Measurements from ENCODE around the gene TRERF1.
"Not testable (repeated sequence)": the region's sequence is repeated elsewhere in the genome, so short reads cannot be mapped to it uniquely, and the experiment has no call there.

TRERF1 gene

DNA sequence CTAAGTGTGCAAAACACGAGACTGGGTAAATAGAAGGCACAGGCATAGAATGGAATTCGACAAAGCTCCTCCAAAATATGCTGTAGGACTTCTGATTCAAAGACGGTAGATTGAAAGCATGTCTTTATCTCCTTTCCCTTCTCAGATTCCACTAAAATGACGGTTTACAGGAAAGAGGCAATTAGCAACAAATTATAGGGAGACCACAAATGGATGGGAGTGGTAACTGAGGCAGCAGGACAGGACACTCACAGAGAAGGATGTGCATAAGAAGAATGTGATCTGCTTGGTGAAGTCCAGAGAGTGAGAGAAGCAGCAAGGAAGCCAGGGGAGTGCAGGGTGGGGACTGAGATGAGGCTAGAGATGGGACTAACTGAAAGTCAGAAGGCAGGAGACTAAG, 120.7 kb downstream of the TRERF1 start:
- H3K4me2 ChIP-seq (ENCODE audit: low read depth, low read length, poor library complexity, severe bottlenecking), result no peak overlapping the region
- no peaks in the 10 kb centered on the region for H3K79me2 ChIP-seq (ENCODE audit: insufficient read depth, low read length)
- TF ChIP-seq, protein P1, sequence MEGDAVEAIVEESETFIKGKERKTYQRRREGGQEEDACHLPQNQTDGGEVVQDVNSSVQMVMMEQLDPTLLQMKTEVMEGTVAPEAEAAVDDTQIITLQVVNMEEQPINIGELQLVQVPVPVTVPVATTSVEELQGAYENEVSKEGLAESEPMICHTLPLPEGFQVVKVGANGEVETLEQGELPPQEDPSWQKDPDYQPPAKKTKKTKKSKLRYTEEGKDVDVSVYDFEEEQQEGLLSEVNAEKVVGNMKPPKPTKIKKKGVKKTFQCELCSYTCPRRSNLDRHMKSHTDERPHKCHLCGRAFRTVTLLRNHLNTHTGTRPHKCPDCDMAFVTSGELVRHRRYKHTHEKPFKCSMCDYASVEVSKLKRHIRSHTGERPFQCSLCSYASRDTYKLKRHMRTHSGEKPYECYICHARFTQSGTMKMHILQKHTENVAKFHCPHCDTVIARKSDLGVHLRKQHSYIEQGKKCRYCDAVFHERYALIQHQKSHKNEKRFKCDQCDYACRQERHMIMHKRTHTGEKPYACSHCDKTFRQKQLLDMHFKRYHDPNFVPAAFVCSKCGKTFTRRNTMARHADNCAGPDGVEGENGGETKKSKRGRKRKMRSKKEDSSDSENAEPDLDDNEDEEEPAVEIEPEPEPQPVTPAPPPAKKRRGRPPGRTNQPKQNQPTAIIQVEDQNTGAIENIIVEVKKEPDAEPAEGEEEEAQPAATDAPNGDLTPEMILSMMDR (IDR thresholded peaks at IDR 0.05; ENCODE audit: insufficient read depth, low read length, poor library complexity, severe bottlenecking), result no peak
- TF ChIP-seq EZH2phosphoT487 (conservative IDR thresholded peaks at IDR 0.05; ENCODE audit: low read length), result no peak
- H3K27ac ChIP-seq (ENCODE audit: low read depth, low read length), result no peak overlapping the region
- no peaks in the 10 kb centered on the region for H3F3A ChIP-seq (ENCODE audit: insufficient read depth)
- no peaks in the 10 kb centered on the region for H4K20me1 ChIP-seq (ENCODE audit: low read depth, low read length)
- no peaks in the 10 kb centered on the region for H3K9me2 ChIP-seq (replicated peaks; ENCODE audit: insufficient read depth, low read length)
- no peak overlapping the region for H2AFZ ChIP-seq (ENCODE audit: low read depth, low read length, severe bottlenecking)
- H3K9ac ChIP-seq (ENCODE audit: low read length), result no peak overlapping the region
- H3K36me3 ChIP-seq (ENCODE audit: low read length), result no peaks in the 10 kb centered on the region
- no peaks in the 10 kb centered on the region for H3K27me3 ChIP-seq (ENCODE audit: low read length)
- H3K9me3 ChIP-seq (ENCODE audit: insufficient read depth, low read length), result no peaks in the 10 kb centered on the region
- H3K4me3 ChIP-seq (ENCODE audit: insufficient read depth, low read length, poor library complexity, severe bottlenecking), result no peak overlapping the region

GRCh38 chr6:42326248-42326647, 125.5 kb downstream of the TRERF1 start:
- H3K27me3 ChIP-seq (ENCODE audit: low read length), result no peaks in the 10 kb centered on the region
- no peaks in the 10 kb centered on the region for H3K79me2 ChIP-seq (ENCODE audit: insufficient read depth, low read length)
- no peaks in the 10 kb centered on the region for H3K9me2 ChIP-seq (replicated peaks; ENCODE audit: insufficient read depth, low read length)
- no peaks in the 10 kb centered on the region for H3K36me3 ChIP-seq (ENCODE audit: low read length)
- H3K9me3 ChIP-seq (ENCODE audit: insufficient read depth, low read length), result no peaks in the 10 kb centered on the region
- H3K4me3 ChIP-seq (ENCODE audit: insufficient read depth, low read length, poor library complexity, severe bottlenecking), result no peak overlapping the region
- no peak overlapping the region for H3K9ac ChIP-seq (ENCODE audit: low read length)
- no peak overlapping the region for H3K4me2 ChIP-seq (ENCODE audit: low read depth, low read length, poor library complexity, severe bottlenecking)
- no peak overlapping the region for H3K27ac ChIP-seq (ENCODE audit: low read depth, low read length)
- TF ChIP-seq, protein P1 (IDR thresholded peaks at IDR 0.05; ENCODE audit: insufficient read depth, low read length, poor library complexity, severe bottlenecking), result no peak
- no peak for TF ChIP-seq EZH2phosphoT487 (conservative IDR thresholded peaks at IDR 0.05; ENCODE audit: low read length)
- H3F3A ChIP-seq (ENCODE audit: insufficient read depth), result no peaks in the 10 kb centered on the region
- H2AFZ ChIP-seq (ENCODE audit: low read depth, low read length, severe bottlenecking), result no peak overlapping the region
- no peaks in the 10 kb centered on the region for H4K20me1 ChIP-seq (ENCODE audit: low read depth, low read length)

GRCh38 chr6:42324656-42325324, 126.9 kb downstream of the TRERF1 start:
- H3K79me2 ChIP-seq (ENCODE audit: insufficient read depth, low read length); H3K27me3 ChIP-seq (ENCODE audit: low read length); H3K4me3 ChIP-seq (ENCODE audit: insufficient read depth, low read length, poor library complexity, severe bottlenecking); H2AFZ ChIP-seq (ENCODE audit: low read depth, low read length, severe bottlenecking); H3K9me3 ChIP-seq (ENCODE audit: insufficient read depth, low read length); H3K9ac ChIP-seq (ENCODE audit: low read length); H4K20me1 ChIP-seq (ENCODE audit: low read depth, low read length); H3K4me2 ChIP-seq (ENCODE audit: low read depth, low read length, poor library complexity, severe bottlenecking); H3K27ac ChIP-seq (ENCODE audit: low read depth, low read length); H3K36me3 ChIP-seq (ENCODE audit: low read length); H3K9me2 ChIP-seq (replicated peaks; ENCODE audit: insufficient read depth, low read length); H3F3A ChIP-seq (ENCODE audit: insufficient read depth): not testable (repeated sequence)

GRCh38 chr6:42322676-42323075, 129.1 kb downstream of the TRERF1 start:
- TF ChIP-seq, protein P1 (IDR thresholded peaks at IDR 0.05; ENCODE audit: insufficient read depth, low read length, poor library complexity, severe bottlenecking), result no peak
- no peak for TF ChIP-seq EZH2phosphoT487 (conservative IDR thresholded peaks at IDR 0.05; ENCODE audit: low read length)

More at GRCh38 chr6:42322676-42323075, 129.1 kb downstream of the TRERF1 start:
- H3K9ac ChIP-seq (ENCODE audit: low read length), result no peak overlapping the region
- no peak overlapping the region for H3K4me2 ChIP-seq (ENCODE audit: low read depth, low read length, poor library complexity, severe bottlenecking)
- H3K79me2 ChIP-seq (ENCODE audit: insufficient read depth, low read length), result no peaks in the 10 kb centered on the region
- no peaks in the 10 kb centered on the region for H3F3A ChIP-seq (ENCODE audit: insufficient read depth)
- H4K20me1 ChIP-seq (ENCODE audit: low read depth, low read length), result no peaks in the 10 kb centered on the region
- H2AFZ ChIP-seq (ENCODE audit: low read depth, low read length, severe bottlenecking), result no peak overlapping the region
- H3K9me3 ChIP-seq (ENCODE audit: insufficient read depth, low read length), result no peaks in the 10 kb centered on the region
- no peak overlapping the region for H3K27ac ChIP-seq (ENCODE audit: low read depth, low read length)
- H3K4me3 ChIP-seq (ENCODE audit: insufficient read depth, low read length, poor library complexity, severe bottlenecking), result no peak overlapping the region
- H3K27me3 ChIP-seq (ENCODE audit: low read length), result no peaks in the 10 kb centered on the region
- H3K36me3 ChIP-seq (ENCODE audit: low read length), result no peaks in the 10 kb centered on the region
- no peaks in the 10 kb centered on the region for H3K9me2 ChIP-seq (replicated peaks; ENCODE audit: insufficient read depth, low read length)
